Peyer's patch (tissue), 4 donors: ENCODE data around the gene GPC6.

ENCODE experiments used
- CTCF ChIP-seq, 6 experiments: fragments of 450-650 bp in 4 of 6; fragments of 200-600 bp in 2 of 6; sonication (generic) in 1 of 6; IDR thresholded peaks; one replicate each; pipeline ENCODE4 v1.5.1; 2017 to 2019; ENCODE audit warnings: antibody characterized with exemption in 6 of 6, mild to moderate bottlenecking in 3 of 6, moderate library complexity in 1 of 6
- POLR2A ChIP-seq, 2 donors: fragments of 450-650 bp; IDR thresholded peaks; one replicate each; pipeline ENCODE4 v1.5.1; 2017; ENCODE audit warnings: antibody characterized with exemption in 2 of 2, mild to moderate bottlenecking in 2 of 2, moderate library complexity in 2 of 2

DNA sequence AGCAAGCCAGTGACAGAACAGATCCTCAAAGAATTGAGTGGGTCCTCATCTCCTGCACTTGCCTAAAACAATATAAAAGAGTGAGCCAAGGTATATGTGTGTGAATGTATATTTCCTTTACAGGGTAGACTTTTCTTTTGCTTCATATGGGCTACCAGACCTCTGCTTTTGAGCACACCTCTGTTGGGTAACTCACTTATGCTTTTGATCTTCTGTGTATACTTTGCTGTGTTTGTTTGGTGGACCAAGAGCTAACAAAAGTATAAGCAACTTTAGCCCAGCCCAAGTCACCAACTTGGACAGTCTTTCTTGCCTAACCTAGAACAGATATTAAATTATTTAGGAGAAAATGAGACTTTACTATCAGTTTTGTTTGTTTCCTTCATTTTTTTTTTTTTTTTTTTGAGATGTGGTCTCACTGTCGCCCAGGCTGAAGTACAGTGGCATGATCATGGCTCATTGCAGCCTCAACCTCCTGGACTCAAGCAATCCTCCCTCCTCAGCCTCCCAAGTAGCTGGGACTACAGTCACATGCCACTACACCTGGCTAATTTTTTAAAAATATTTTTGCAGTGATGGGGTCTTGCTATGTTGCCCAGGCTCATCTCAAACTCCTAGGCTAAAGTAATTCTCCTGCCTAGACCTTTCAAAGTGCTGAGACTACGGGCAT, 739.8 kb downstream of the GPC6 start:
- TF ChIP-seq CTCF (IDR thresholded peaks at IDR 0.05) (no peak), POLR2A (IDR thresholded peaks at IDR 0.05) (no peak)
